Left lobe of liver (tissue), 2 donors: ENCODE results near the gene SLC35B2. TPM values are rescaled to one million over a fixed set of nuclear protein-coding genes. Genes with fewer than 3 reads are reported as not detected.

ENCODE experiments used
- ATAC-seq: fragments of 200-7000 bp; cut with Tn5 transposase; one replicate; pipeline ENCODE4 v1.9.1; 2020; ENCODE audit warnings: mild to moderate bottlenecking, moderate library complexity
- DNase-seq: peaks from one replicate; pipeline ENCODE4 v3.0.0-alpha.2; 2020; ENCODE audit warnings: low spot score
- total RNA-seq: library from RNA; stranded (reverse); gene quantifications from one replicate; pipeline ENCODE4 v1.2.1, GENCODE V29; 2021
- donor health status: DM: no; HTN: no; CAD: no; lungs with moderate emphysema.
- donor health status: DM: no; HTN: yes; CAD: no.

The SLC35B2 gene
- total RNA-seq, 1 donor from 2014 or later = 18.4 TPM

DNA sequence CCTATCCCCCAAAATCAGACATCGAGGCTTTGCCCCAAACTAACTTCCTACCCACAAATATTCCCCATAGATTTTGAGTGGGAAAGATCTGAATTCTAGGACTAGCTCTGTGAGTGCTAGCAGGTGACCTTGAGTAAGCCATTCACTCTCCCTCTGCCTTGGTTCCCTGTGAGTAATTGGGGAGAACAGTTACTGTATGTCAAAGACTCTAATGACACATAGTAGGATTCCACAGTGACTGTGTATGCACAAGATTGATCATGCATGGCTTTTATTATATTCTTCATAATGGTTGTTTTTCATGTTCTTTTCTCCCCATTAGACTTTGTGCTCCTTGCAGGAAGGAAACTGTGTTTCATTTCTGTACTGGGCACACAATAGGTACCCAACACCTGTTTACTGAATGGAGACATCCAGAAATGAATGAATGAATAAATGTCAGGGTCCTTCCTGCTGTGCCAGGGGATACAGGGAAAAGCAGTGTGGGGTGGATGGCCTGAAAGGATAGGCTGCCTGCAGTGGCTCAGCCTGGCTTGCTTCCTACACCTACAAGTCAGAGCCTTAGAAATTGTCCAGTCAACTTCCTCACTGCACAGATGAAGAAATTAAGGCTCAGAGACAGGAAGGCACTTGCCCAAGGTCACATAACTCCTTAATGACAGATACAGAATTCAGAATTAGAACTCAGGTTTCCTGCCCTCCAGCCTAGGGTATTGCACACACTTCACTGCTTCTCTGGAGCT is 12.0 kb upstream of the SLC35B2 start:
- DNase-seq (no peak), ATAC-seq (no peak)

DNA sequence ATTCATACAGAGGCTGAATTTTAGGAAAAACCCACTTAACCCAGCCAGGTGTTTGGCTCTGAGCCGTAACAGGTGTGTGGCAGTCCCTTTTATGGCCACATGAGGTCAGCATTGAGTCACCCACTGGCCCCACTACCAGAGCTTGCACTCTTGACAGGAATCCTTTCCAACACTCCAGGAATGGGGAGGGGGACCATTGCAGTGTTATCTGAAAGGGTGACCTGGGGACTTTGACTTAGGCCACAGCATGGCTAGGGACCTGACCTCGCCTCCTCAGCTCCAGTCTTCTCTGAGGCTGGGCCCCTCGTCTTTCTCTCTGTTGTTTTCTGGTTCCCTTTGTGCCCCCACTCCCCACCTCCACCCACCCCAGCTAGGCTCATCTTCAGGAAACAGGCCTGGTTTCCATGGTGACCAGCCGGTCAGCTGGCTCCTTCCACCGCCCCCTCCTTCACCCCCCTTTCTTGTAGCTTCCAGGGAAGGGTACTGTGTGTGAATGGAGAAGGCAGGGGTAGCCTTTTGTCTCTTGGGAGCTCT is 10.8 kb upstream of the SLC35B2 start:
- peak; percentile 59 for ATAC-seq

DNA sequence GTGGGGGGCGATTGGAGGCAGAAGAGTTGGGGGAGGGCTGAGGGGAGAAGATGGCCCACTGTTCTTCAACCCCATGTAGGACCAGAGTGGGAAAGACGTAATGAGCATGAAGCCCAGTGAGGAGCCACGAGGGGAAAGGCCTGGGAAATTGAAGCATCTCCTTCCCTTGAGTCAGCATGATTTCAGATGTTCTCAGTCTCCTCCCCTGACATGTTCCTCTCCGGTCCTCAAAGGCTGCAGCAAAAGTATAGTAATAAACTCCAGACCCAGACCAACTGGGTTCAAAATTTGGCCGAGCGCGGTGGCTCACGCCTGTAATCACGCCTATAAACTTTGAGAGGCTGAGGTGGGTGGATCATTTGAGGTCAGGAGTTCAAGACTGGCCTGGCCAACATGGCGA is 9.9 kb upstream of the SLC35B2 start:
- ATAC-seq (no peak), DNase-seq (no peak)

More for the DNA sequence above, 10.8 kb upstream of the SLC35B2 start:
- DNase-seq = peak; percentile 65

GRCh38 chr6:44266347-44266746 is 9.0 kb upstream of the SLC35B2 start:
- DNase-seq (no peak), ATAC-seq (no peak)

DNA sequence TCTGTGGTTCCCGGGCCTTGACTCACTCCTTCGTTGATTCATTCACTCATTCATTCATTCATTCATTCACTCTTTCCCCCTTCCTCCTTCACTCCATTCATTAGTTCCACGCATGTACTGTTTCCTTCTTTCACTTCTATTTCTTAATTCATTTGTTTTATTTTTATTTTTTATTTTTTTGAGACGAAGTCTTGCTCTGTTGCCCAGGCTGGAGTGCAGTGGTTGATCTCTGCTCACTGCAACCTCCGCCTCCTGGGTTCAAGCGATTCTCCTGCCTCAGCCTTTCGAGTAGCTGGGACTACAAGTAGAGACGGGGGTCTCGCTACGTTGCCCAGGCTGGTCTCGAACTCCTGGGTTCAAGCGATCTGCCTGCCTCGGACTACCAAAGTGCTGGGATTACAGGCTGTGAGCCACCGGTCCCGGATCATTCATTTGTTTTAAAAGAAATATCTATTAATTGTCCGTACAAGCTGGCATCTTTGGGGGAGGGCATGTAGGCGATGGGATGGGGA is 8.4 kb upstream of the SLC35B2 start:
- ATAC-seq = no peak

DNA sequence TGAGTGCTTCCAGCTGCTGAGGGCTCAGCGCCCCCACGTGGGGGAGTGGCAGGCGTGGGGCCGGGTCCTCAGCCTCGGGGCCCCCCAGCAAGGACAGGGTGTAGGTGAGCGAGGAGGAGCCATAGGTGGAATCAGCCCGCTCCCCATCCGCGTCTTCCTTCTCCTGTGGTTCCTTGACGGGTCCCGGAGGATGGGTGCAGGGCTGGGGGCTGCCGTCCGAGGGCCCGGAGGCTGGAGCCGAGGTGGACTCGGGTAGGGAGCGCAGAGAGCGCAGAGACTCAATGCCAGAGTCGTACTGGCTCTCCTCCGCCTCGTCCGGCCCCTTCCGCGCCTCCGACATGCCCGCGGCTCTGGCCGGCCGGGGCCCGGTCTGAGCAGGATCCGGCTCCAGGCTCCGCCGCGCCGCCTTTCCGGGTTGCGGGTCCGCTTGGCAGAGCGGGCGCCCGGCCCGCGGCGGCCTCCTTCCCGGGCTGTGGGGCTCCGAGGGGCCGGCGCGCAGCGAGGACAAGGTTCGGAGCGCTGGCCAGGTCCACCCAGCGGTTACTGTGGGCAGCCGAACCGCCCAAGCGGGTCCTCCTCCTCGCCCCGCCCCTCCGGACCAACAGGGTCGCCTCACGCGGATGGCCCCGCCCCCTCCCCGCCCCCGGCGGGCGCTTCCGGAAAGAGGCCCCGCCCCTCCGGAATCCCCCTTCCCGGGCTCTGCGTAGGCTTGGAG is 7.8 kb upstream of the SLC35B2 start, which contains the start of gene NFKBIE:
Gene NFKBIE, minus strand, starts transcription at position 545 of the 715 bp plus-strand sequence. Its CDS starts 205 bp downstream, at position 340.
- ATAC-seq (peak; percentile 93), DNase-seq (peak; percentile 97)

More for the DNA sequence above, 8.4 kb upstream of the SLC35B2 start:
- no peak for DNase-seq

- DNase-seq (no peak), ATAC-seq (no peak)
Observed at GRCh38 chr6:44264154-44265006, 7.1 kb upstream of the SLC35B2 start.

DNA sequence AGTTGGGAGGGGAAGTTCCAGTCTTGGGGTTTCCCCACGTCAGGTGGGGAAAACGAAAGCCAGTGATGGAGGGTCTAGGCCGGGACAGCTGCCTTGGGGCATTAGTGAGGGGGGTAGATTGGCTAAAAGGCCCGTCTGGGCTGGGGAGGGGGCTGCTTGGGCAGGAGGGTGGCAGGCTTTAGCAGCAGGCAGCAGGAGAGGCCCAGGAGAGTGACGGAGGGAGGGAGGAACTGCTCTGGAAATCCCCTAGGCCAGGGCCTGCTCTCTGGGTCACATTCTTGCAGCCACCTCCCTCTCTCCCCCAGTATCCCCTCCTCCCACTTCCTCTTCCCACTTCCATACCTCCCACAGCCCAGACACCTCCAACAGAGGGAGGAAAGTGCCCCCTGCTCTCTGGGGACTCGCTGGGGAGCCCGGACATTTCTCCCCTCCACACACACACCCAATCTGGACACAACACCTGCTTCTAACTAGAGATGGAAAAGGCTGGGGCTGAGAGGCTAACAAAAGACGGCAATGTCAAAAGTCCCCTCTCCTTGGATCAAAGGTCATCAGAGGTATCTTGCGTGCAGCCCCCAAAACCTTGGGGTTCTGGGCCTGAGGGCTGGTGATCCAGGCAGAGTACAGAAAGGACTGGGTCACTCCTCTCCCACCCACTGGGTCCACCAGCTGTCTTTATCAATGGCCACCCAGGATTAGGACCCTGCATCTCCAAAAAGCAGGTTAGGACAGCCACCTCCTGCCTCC is 6.2 kb upstream of the SLC35B2 start:
- ATAC-seq = no peak
- no peak for DNase-seq

- DNase-seq (no peak), ATAC-seq (no peak)
Observed at GRCh38 chr6:44262467-44263353, 5.4 kb upstream of the SLC35B2 start.

- no peak for ATAC-seq
- DNase-seq = no peak
Observed at GRCh38 chr6:44261581-44261980, 4.3 kb upstream of the SLC35B2 start.

DNA sequence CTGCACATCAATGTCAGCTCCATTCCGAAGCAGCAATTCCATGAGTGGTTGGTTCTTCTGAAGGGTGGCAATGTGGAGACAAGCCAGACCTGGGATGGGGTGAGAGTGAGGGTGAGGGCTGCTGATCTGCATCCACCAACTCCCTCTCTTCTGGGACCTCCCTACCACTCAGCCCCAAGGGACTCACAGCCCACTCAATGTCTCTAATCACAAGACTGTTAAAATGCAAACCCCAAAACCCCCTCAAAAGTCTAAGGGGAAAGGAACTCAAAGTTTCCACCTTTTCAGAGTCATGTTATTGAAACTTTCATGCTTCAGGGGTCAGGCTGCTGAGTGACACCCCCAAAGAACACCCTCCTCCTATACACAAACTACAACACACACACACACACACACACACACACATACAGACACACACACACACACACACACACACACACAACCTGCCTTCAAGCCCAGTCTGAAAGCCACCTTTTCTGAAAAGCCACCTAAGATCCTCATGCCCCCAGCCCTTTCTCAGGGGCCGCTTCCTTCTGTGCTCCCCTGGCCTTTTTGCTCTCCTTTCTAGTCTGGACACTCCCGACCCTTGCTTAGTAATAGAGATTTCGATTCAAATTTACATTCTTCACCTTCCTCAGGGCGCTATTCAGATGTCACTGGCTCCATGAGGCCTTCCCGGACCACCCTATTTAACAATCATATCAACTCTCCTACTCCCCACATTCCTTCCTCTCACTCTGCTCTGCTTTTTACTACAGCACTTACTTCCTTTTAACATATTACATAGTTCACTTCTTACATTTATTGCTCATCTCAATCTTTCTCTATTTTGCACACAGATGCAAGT is 3.3 kb upstream of the SLC35B2 start:
- DNase-seq = no peak
- no peak for ATAC-seq

DNA sequence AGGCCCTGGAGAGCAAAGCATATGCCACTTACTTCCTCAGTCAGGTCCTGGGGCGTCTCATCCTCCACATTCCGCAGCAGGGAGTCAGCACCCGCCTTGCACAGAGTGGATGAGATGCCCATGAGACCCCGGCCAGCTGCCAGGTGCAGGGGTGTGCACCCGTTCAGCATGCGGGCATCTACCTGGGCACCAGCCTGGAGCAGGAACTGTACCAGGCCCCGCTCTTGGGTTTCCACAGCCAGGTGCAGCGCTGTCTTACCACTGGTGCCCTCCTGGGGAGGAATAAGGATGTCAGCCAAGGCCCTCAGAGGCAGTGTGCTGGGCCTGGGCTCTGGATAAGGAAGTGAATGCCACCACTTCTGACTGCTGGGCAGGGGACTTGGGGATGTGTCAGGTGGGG is 2.7 kb upstream of the SLC35B2 start:
- ATAC-seq = no peak
- DNase-seq = no peak

GRCh38 chr6:44258921-44259320 is 1.6 kb upstream of the SLC35B2 start:
- DNase-seq (no peak), ATAC-seq (no peak)

GRCh38 chr6:44258325-44258863 is 1.1 kb upstream of the SLC35B2 start:
- ATAC-seq (no peak), DNase-seq (no peak)

DNA sequence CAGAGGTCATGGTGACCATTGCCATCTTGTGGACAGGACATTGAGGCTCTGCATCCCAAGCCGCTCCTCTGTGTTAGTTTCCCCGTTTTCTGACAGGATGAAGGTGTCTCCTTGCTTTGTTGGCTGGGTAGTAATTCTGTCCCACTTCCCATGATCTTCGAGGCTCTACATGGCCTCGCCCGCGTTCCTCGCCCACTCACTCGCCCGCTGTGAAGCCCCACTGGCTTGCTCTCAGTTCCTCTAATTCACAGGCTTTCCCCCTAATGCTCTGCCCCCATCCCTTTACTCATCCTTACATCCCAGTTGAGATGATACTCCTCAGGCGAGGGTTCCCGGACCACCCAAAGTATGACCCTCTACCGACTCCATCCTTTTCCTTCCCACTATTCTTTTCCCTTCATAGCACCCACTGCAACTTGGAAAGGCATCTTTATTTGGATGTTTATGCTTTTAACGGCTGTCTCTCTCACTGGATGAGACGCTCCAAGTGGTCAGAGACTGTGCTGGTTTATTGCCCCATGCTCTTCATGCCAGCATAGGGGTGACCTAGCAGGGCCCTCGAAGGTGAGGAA is 511 bp upstream of the SLC35B2 start:
- ATAC-seq = no peak
- no peak for DNase-seq

- ATAC-seq (no peak), DNase-seq (no peak)
Observed at GRCh38 chr6:44256775-44257024, 628 bp downstream of the SLC35B2 start.

GRCh38 chr6:44255871-44256774 is 1.2 kb downstream of the SLC35B2 start:
- DNase-seq (no peak), ATAC-seq (peak; percentile 47)
